Adrenal gland (tissue), 12 donors: ENCODE results near the gene MBOAT7. TPM values are rescaled to one million over a fixed set of nuclear protein-coding genes. Genes with fewer than 3 reads are reported as not detected.

Experiments used
- DNase-seq, 7 donors: peaks; one replicate each; pipeline ENCODE4 v3.0.0-alpha.2; 2019 to 2020
- H3K27ac ChIP-seq, 5 donors: fragments of 200-600 bp; sonication (generic) in 4 of 5; 1 replicate in 3 of 5; 2 replicates in 2 of 5; pipeline versions ENCODE4 v1.5.1 to v1.8.0; 2016 to 2020; ENCODE audit warnings: mild to moderate bottlenecking in 1 of 5
- H3K27me3 ChIP-seq: fragments of 200-600 bp; 2 replicates; pipeline ENCODE4 v1.8.0; 2021
- H3K36me3 ChIP-seq, 2 donors: fragments of 200-600 bp; replicated peaks in 1 of 2; 1 replicate in 1 of 2; 2 replicates in 1 of 2; pipeline versions ENCODE4 v1.5.1 to v1.8.0; 2018 to 2022
- H3K4me1 ChIP-seq, 2 donors: fragments of 200-600 bp; replicated peaks in 1 of 2; 1 replicate in 1 of 2; 2 replicates in 1 of 2; pipeline versions ENCODE4 v1.5.1 to v1.8.0; 2018 to 2021
- H3K4me3 ChIP-seq, 4 donors: fragments of 200-600 bp; sonication (generic) in 3 of 4; one replicate each; pipeline ENCODE4 v1.5.1; 2016 to 2018
- H3K9me3 ChIP-seq, 3 donors: fragments of 200-600 bp; sonication (generic) in 1 of 3; replicated peaks in 1 of 3; 1 replicate in 2 of 3; 2 replicates in 1 of 3; pipeline versions ENCODE4 v1.5.1 to v1.8.0; 2016 to 2021
- POLR2A ChIP-seq, 2 donors: fragments of 450-650 bp; IDR thresholded peaks; one replicate each; pipeline ENCODE4 v1.6.1; 2017; ENCODE audit warnings: antibody characterized with exemption in 2 of 2, mild to moderate bottlenecking in 2 of 2, moderate library complexity in 1 of 2
- WGBS, 4 donors: extraction: QIAGEN DNeasy Blood & Tissue Kit in 2 of 4; methylation state at CpG; one replicate each; pipeline versions ENCODE4 v1.1.5 to v1.1.7; 2013 to 2017; 5-methylcytosine and 5-hydroxymethylcytosine counted together
- intact Hi-C, 2 donors: fragments of 100-400 bp; cut with DNase I; formaldehyde crosslinking; loops; one replicate each; pipeline versions ENCODE4 v1.14.1 to v1.15.0; 2022 to 2023
- polyA plus RNA-seq, 3 donors: library from polyadenylated mRNA; stranded (reverse); fragments of 200-250 nt in 2 of 3; fragments of 350-450 nt in 1 of 3; fragmentation: Illumina TruSeq in 1 of 3; extraction: RNeasy Lipid Tissue Mini Kit (QIAGEN cat#74804) in 1 of 3; gene quantifications; one replicate each; pipeline ENCODE4 v1.2.3, GENCODE V29; 2013 to 2014
- total RNA-seq, 9 donors: library from RNA; depleted of rRNA in 4 of 9; stranded (reverse); fragments of >200 nt in 4 of 9; fragments of 120-200 nt in 1 of 9; fragmentation: NEBNext Ultra II Directional in 1 of 9; extraction: Animal tissue kit (Norgen Biotek cat#: 25700) in 1 of 9; gene quantifications; one replicate each; pipeline versions ENCODE4 v1.1.0 to v1.2.4, GENCODE V29; 2013 to 2023
- TF ChIP-seq, protein P1 (sequence below), 6 experiments: fragments of 450-650 bp in 4 of 6; fragments of 200-600 bp in 2 of 6; sonication (generic) in 1 of 6; IDR thresholded peaks; 1 replicate in 5 of 6; 2 replicates in 1 of 6; pipeline versions ENCODE4 v1.5.1 to v1.8.0; 2016 to 2021; ENCODE audit warnings: antibody characterized with exemption in 6 of 6, mild to moderate bottlenecking in 2 of 6, moderate library complexity in 1 of 6
- donor health status: healthy with polysubstance abuse.
- donor health status: Bipolar disorder and iron deficiency.
- donor health status: DM: yes; HTN: yes; CAD: no.
- donor health status: DM: no; HTN: no; CAD: no.
- donor health status: DM: no; HTN: no; CAD: no.
- donor health status: DM: yes; HTN: yes; CAD: no.

The MBOAT7 gene
- total and polyA plus RNA-seq, 12 donors, result 98.0 to 670 (median 327) TPM

DNA sequence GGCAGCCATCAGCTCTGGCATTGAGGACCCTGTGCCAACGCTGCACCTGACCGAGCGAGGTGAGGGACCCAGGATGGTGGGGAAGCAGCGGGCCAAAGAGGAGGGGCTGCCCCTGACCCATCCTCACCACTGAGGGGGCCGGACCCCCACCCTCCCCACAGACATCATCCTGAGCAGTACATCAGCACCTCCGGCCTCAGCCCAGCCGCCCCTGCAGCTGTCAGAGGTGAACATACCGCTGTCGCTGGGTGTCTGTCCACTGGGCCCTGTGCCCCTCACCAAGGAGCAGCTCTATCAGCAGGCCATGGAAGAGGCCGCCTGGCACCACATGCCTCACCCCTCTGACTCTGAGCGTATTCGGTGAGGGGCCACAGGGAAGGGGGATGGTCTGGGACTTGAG lies 37.1 kb downstream of the MBOAT7 start:
- TF ChIP-seq, protein P1, sequence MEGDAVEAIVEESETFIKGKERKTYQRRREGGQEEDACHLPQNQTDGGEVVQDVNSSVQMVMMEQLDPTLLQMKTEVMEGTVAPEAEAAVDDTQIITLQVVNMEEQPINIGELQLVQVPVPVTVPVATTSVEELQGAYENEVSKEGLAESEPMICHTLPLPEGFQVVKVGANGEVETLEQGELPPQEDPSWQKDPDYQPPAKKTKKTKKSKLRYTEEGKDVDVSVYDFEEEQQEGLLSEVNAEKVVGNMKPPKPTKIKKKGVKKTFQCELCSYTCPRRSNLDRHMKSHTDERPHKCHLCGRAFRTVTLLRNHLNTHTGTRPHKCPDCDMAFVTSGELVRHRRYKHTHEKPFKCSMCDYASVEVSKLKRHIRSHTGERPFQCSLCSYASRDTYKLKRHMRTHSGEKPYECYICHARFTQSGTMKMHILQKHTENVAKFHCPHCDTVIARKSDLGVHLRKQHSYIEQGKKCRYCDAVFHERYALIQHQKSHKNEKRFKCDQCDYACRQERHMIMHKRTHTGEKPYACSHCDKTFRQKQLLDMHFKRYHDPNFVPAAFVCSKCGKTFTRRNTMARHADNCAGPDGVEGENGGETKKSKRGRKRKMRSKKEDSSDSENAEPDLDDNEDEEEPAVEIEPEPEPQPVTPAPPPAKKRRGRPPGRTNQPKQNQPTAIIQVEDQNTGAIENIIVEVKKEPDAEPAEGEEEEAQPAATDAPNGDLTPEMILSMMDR (IDR thresholded peaks at IDR 0.05), result no peak
- TF ChIP-seq POLR2A (IDR thresholded peaks at IDR 0.05), result no peak
- WGBS, 4 donors, result 87% methylated on average over 7 to 12 of the region's 12 CpGs; no CpG with 5 or more reads in 1 of the 4 donors
- no peaks in the 10 kb centered on the region for H3K4me1 ChIP-seq
- H3K36me3 ChIP-seq, result peaks cover 0 to 100% of the 10 kb centered on the region in 2 donors
- no peaks in the 10 kb centered on the region for H3K9me3 ChIP-seq
- intact Hi-C loops, result no loop called here
- no peaks in the 10 kb centered on the region for H3K27me3 ChIP-seq
- no peak for DNase-seq
- H3K4me3 ChIP-seq, result no peak overlapping the region
- peak overlapping the region in 1 of 5 donors; percentile 21 for H3K27ac ChIP-seq

DNA sequence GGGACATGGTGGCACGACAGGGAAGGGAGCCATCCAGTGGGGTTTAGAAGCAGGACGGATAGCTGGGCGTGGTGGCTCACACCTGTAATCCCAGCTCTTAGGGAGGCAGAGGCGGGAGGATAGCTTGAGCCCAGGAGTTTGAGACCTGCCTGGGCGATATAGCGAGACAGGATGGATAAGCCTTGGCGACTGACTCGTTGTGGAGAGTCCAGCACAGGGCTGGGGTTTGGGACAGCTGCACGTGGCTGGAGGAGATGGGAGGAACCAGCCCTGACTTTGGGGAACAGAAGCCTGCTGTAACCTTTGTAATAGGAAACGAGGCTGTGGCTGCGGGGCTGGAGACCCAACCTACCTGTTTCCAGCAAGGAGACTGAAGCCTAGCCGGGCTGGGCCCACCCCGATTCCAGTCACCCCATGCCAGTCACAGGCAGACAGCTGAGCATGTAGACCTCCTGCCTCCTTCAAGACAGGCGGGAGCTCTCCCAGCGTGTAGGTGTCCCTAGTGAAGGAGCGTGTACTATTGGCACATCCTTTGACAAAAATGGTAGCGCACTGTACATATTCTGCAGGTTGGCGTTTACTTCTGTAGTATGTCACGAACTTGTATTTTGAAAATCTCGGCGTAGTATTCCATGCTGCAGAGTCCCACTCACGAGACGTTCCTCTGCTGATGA lies 37.9 kb downstream of the MBOAT7 start:
- DNase-seq, result no peak
- Histone ChIP-seq H3K9me3 (no peaks in the 10 kb centered on the region), H3K36me3 (peaks cover 0 to 100% of the 10 kb centered on the region in 2 donors), H3K4me1 (no peaks in the 10 kb centered on the region), H3K4me3 (no peak overlapping the region), H3K27ac (no peak overlapping the region), H3K27me3 (no peaks in the 10 kb centered on the region)
- WGBS, 4 donors, result 83 to 88% (median 87%) methylated on average over 20 to 23 of the region's 23 CpGs
- TF ChIP-seq, protein P1 (IDR thresholded peaks at IDR 0.05), result no peak
- TF ChIP-seq POLR2A (IDR thresholded peaks at IDR 0.05), result no peak
- intact Hi-C loops, result no loop called here

DNA sequence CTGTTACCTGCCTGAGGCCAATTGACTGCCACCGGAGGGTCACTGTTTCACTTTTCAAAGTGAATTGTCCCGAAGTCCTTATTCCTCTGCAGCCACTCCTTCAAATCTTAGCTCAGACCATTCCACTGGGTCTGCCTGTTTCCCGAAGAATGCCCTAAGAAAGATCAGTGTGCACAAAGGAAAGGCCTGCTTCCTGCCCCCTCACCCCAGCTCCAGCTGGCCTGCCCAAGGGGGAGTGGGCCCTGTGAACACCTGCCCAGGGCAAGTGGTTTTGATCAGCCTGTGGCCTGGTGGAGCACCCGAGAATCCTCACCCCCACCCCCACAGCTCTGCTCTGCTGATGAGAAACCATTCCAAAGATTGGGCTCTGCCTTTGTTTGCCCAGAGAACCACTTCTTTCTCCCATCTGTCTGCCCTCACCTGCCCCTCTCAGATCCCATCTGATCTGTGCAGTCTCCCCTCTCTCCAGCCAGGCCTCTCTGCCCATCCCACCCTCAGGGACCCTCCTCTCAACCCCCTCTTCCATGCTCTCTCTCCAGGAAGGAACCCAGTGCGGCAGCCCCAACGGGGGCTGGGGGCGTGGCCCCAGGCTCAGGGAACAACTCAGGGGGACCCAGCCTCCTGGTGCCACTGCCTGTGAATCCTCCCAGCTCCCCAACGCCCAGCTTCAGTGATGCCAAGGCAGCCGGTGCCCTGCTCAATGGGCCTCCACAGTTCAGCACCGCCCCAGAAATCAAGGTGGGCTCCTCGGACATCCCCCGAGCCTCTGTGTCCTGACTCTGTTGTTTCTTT lies 40.2 kb downstream of the MBOAT7 start:
- Histone ChIP-seq H3K9me3 (no peaks in the 10 kb centered on the region), H3K27ac (no peak overlapping the region), H3K27me3 (no peaks in the 10 kb centered on the region), H3K4me1 (no peaks in the 10 kb centered on the region), H3K36me3 (peaks cover 0 to 100% of the 10 kb centered on the region in 2 donors), H3K4me3 (no peak overlapping the region)
- no peak for DNase-seq
- WGBS, 4 donors, result 80 to 90% (median 85%) methylated on average over 9 to 12 of the region's 12 CpGs
- intact Hi-C loops, result no loop called here
- TF ChIP-seq, protein P1 (IDR thresholded peaks at IDR 0.05), result no peak
- TF ChIP-seq POLR2A (IDR thresholded peaks at IDR 0.05), result no peak

DNA sequence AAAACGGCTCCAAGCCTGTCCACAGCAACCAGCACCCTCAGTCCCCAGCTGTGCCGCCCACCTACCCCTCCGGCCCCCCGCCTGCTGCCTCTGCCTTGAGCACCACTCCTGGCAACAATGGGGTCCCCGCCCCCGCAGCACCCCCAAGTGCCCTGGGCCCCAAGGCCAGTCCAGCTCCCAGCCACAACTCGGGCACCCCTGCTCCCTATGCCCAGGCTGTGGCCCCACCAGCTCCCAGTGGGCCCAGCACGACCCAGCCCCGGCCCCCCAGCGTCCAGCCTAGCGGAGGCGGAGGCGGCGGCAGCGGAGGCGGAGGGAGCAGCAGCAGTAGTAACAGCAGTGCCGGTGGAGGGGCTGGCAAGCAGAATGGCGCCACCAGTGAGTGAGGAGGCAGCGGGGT lies 41.2 kb downstream of the MBOAT7 start:
- H3K27me3 ChIP-seq, result no peaks in the 10 kb centered on the region
- TF ChIP-seq POLR2A (IDR thresholded peaks at IDR 0.05), result no peak
- H3K4me3 ChIP-seq, result no peak overlapping the region
- peak overlapping the region in 1 of 5 donors; percentile 31 for H3K27ac ChIP-seq
- peaks cover 0 to 100% of the 10 kb centered on the region in 2 donors for H3K36me3 ChIP-seq
- H3K9me3 ChIP-seq, result no peaks in the 10 kb centered on the region
- DNase-seq, result no peak
- no peaks in the 10 kb centered on the region for H3K4me1 ChIP-seq
- intact Hi-C loops, result no loop called here
- WGBS, 4 donors, result 79 to 93% (median 84%) methylated on average over 9 to 19 of the region's 19 CpGs
